Measurements from ENCODE around the gene TENM3.
A peak's percentile ranks its signal among the peaks of the same experiment; 100 is the strongest.

The TENM3 gene

GRCh38 chr4:182625193-182625592 lies 382.0 kb downstream of the TENM3 start:
- H3K4ac ChIP-seq (ENCODE audit: low read length), result no peak overlapping the region
- no peak overlapping the region for H2BK120ac ChIP-seq (ENCODE audit: low read depth, low read length)
- no peak overlapping the region for H3K4me3 ChIP-seq (ENCODE audit: low read length in 2 of 2)
- H2AFZ ChIP-seq (ENCODE audit: low read length), result no peak overlapping the region
- no peak overlapping the region for H2BK15ac ChIP-seq (ENCODE audit: low read length)
- no peak overlapping the region for H3K9ac ChIP-seq (ENCODE audit: low read depth, low read length, poor library complexity)
- no peak overlapping the region for H2BK5ac ChIP-seq (ENCODE audit: low read length)
- H3K23ac ChIP-seq (ENCODE audit: low read depth, low read length, poor library complexity), result no peak overlapping the region
- no peak overlapping the region for H3K14ac ChIP-seq (ENCODE audit: low read length)
- no CpG with 5 or more reads among the region's 16 CpGs for WGBS, 2 donors (ENCODE audit: extremely low coverage in 2 of 2, insufficient read length in 2 of 2, insufficient replicate concordance in 1 of 2)
- no peaks in the 10 kb centered on the region for H3K27me3 ChIP-seq (ENCODE audit: control insufficient read depth in 3 of 3, insufficient read depth in 3 of 3, low read depth in 1 of 3, low read length in 3 of 3)
- H4K8ac ChIP-seq (ENCODE audit: low read depth, low read length), result peak overlapping the region; percentile 83
- H3K4me2 ChIP-seq (ENCODE audit: insufficient read depth, low read length, poor library complexity, severe bottlenecking), result no peak overlapping the region
- H3K79me1 ChIP-seq (ENCODE audit: low read depth, low read length), result peaks cover 3% of the 10 kb centered on the region
- H2BK12ac ChIP-seq (ENCODE audit: low read length), result no peak overlapping the region
- H3K27ac ChIP-seq (replicated peaks; ENCODE audit: low read length), result no peak overlapping the region
- no peak overlapping the region for H3K18ac ChIP-seq (ENCODE audit: low read length)
- no peak overlapping the region for H4K91ac ChIP-seq (ENCODE audit: low read depth, low read length, poor library complexity)
- H3K9me3 ChIP-seq (replicated peaks in 1 of 2; ENCODE audit: control insufficient read depth in 2 of 2, insufficient read depth in 1 of 2, low read depth in 1 of 2, low read length in 2 of 2), result no peaks in the 10 kb centered on the region
- peaks cover 8 to 29% of the 10 kb centered on the region in 2 donors for H3K36me3 ChIP-seq (replicated peaks in 1 of 2; ENCODE audit: control insufficient read depth in 2 of 2, insufficient read depth in 2 of 2, low read length in 2 of 2)
- no peak overlapping the region for H2AK5ac ChIP-seq (ENCODE audit: low read depth, low read length)
- no peak for DNase-seq (ENCODE audit: low spot score)
- H3K4me1 ChIP-seq (ENCODE audit: control insufficient read depth in 2 of 2, insufficient read depth in 1 of 2, low read depth in 1 of 2, low read length in 2 of 2), result peaks cover 0 to 4% of the 10 kb centered on the region in 2 donors

GRCh38 chr4:182627996-182628395 lies 384.8 kb downstream of the TENM3 start:
- H3K4me3 ChIP-seq (ENCODE audit: low read length in 2 of 2), result no peak overlapping the region
- H3K18ac ChIP-seq (ENCODE audit: low read length), result no peak overlapping the region
- no peak overlapping the region for H2BK15ac ChIP-seq (ENCODE audit: low read length)
- H3K27ac ChIP-seq (replicated peaks; ENCODE audit: low read length), result no peak overlapping the region
- H3K23ac ChIP-seq (ENCODE audit: low read depth, low read length, poor library complexity), result no peak overlapping the region
- H2AFZ ChIP-seq (ENCODE audit: low read length), result no peak overlapping the region
- peaks cover 3% of the 10 kb centered on the region for H3K79me1 ChIP-seq (ENCODE audit: low read depth, low read length)
- H3K4me2 ChIP-seq (ENCODE audit: insufficient read depth, low read length, poor library complexity, severe bottlenecking), result no peak overlapping the region
- WGBS, 2 donors (ENCODE audit: extremely low coverage in 2 of 2, insufficient read length in 2 of 2, insufficient replicate concordance in 1 of 2), result no CpG with 5 or more reads among the region's 6 CpGs
- H4K8ac ChIP-seq (ENCODE audit: low read depth, low read length), result no peak overlapping the region
- H3K9ac ChIP-seq (ENCODE audit: low read depth, low read length, poor library complexity), result no peak overlapping the region
- no peaks in the 10 kb centered on the region for H3K27me3 ChIP-seq (ENCODE audit: control insufficient read depth in 3 of 3, insufficient read depth in 3 of 3, low read depth in 1 of 3, low read length in 3 of 3)
- no peak overlapping the region for H2BK12ac ChIP-seq (ENCODE audit: low read length)
- no peak overlapping the region for H3K14ac ChIP-seq (ENCODE audit: low read length)
- peaks cover 0 to 4% of the 10 kb centered on the region in 2 donors for H3K4me1 ChIP-seq (ENCODE audit: control insufficient read depth in 2 of 2, insufficient read depth in 1 of 2, low read depth in 1 of 2, low read length in 2 of 2)
- H2BK5ac ChIP-seq (ENCODE audit: low read length), result no peak overlapping the region
- peaks cover 11 to 48% of the 10 kb centered on the region in 2 donors for H3K36me3 ChIP-seq (replicated peaks in 1 of 2; ENCODE audit: control insufficient read depth in 2 of 2, insufficient read depth in 2 of 2, low read length in 2 of 2)
- no peak overlapping the region for H2AK5ac ChIP-seq (ENCODE audit: low read depth, low read length)
- H2BK120ac ChIP-seq (ENCODE audit: low read depth, low read length), result no peak overlapping the region
- H4K91ac ChIP-seq (ENCODE audit: low read depth, low read length, poor library complexity), result no peak overlapping the region
- no peaks in the 10 kb centered on the region for H3K9me3 ChIP-seq (replicated peaks in 1 of 2; ENCODE audit: control insufficient read depth in 2 of 2, insufficient read depth in 1 of 2, low read depth in 1 of 2, low read length in 2 of 2)
- no peak for DNase-seq (ENCODE audit: low spot score)
- H3K4ac ChIP-seq (ENCODE audit: low read length), result no peak overlapping the region

GRCh38 chr4:182628544-182628943 lies 385.3 kb downstream of the TENM3 start:
- WGBS, 2 donors (ENCODE audit: extremely low coverage in 2 of 2, insufficient read length in 2 of 2, insufficient replicate concordance in 1 of 2), result no CpG with 5 or more reads among the region's 6 CpGs

GRCh38 chr4:182629096-182629495 lies 385.9 kb downstream of the TENM3 start:
- H3K4me2 ChIP-seq (ENCODE audit: insufficient read depth, low read length, poor library complexity, severe bottlenecking), result no peak overlapping the region
- peaks cover 14 to 53% of the 10 kb centered on the region in 2 donors for H3K36me3 ChIP-seq (replicated peaks in 1 of 2; ENCODE audit: control insufficient read depth in 2 of 2, insufficient read depth in 2 of 2, low read length in 2 of 2)
- peaks cover 3% of the 10 kb centered on the region for H3K79me1 ChIP-seq (ENCODE audit: low read depth, low read length)

More at GRCh38 chr4:182628544-182628943, 385.3 kb downstream of the TENM3 start:
- Histone ChIP-seq H3K9me3 (replicated peaks in 1 of 2; ENCODE audit: control insufficient read depth in 2 of 2, insufficient read depth in 1 of 2, low read depth in 1 of 2, low read length in 2 of 2) (no peaks in the 10 kb centered on the region), H2AFZ (ENCODE audit: low read length) (no peak overlapping the region), H3K23ac (ENCODE audit: low read depth, low read length, poor library complexity) (no peak overlapping the region), H3K27me3 (ENCODE audit: control insufficient read depth in 3 of 3, insufficient read depth in 3 of 3, low read depth in 1 of 3, low read length in 3 of 3) (no peaks in the 10 kb centered on the region), H2BK5ac (ENCODE audit: low read length) (no peak overlapping the region), H2BK12ac (ENCODE audit: low read length) (no peak overlapping the region), H3K9ac (ENCODE audit: low read depth, low read length, poor library complexity) (no peak overlapping the region), H3K4me2 (ENCODE audit: insufficient read depth, low read length, poor library complexity, severe bottlenecking) (no peak overlapping the region), H3K18ac (ENCODE audit: low read length) (no peak overlapping the region), H2AK5ac (ENCODE audit: low read depth, low read length) (no peak overlapping the region), H2BK15ac (ENCODE audit: low read length) (no peak overlapping the region), H3K36me3 (replicated peaks in 1 of 2; ENCODE audit: control insufficient read depth in 2 of 2, insufficient read depth in 2 of 2, low read length in 2 of 2) (peaks cover 14 to 52% of the 10 kb centered on the region in 2 donors), H3K4me3 (ENCODE audit: low read length in 2 of 2) (no peak overlapping the region), H4K8ac (ENCODE audit: low read depth, low read length) (no peak overlapping the region), H3K79me1 (ENCODE audit: low read depth, low read length) (peaks cover 3% of the 10 kb centered on the region), H4K91ac (ENCODE audit: low read depth, low read length, poor library complexity) (no peak overlapping the region), H3K4ac (ENCODE audit: low read length) (no peak overlapping the region), H3K27ac (replicated peaks; ENCODE audit: low read length) (no peak overlapping the region), H2BK120ac (ENCODE audit: low read depth, low read length) (no peak overlapping the region), H3K14ac (ENCODE audit: low read length) (no peak overlapping the region), H3K4me1 (ENCODE audit: control insufficient read depth in 2 of 2, insufficient read depth in 1 of 2, low read depth in 1 of 2, low read length in 2 of 2) (peaks cover 0 to 4% of the 10 kb centered on the region in 2 donors)
- DNase-seq (ENCODE audit: low spot score), result no peak

More at GRCh38 chr4:182629096-182629495, 385.9 kb downstream of the TENM3 start:
- Histone ChIP-seq H3K27me3 (ENCODE audit: control insufficient read depth in 3 of 3, insufficient read depth in 3 of 3, low read depth in 1 of 3, low read length in 3 of 3) (no peaks in the 10 kb centered on the region), H2BK120ac (ENCODE audit: low read depth, low read length) (no peak overlapping the region), H3K14ac (ENCODE audit: low read length) (no peak overlapping the region), H4K8ac (ENCODE audit: low read depth, low read length) (no peak overlapping the region), H3K9ac (ENCODE audit: low read depth, low read length, poor library complexity) (no peak overlapping the region), H2BK12ac (ENCODE audit: low read length) (no peak overlapping the region), H3K27ac (replicated peaks; ENCODE audit: low read length) (no peak overlapping the region), H3K9me3 (replicated peaks in 1 of 2; ENCODE audit: control insufficient read depth in 2 of 2, insufficient read depth in 1 of 2, low read depth in 1 of 2, low read length in 2 of 2) (no peaks in the 10 kb centered on the region), H2BK5ac (ENCODE audit: low read length) (no peak overlapping the region), H2BK15ac (ENCODE audit: low read length) (no peak overlapping the region), H4K91ac (ENCODE audit: low read depth, low read length, poor library complexity) (no peak overlapping the region), H2AK5ac (ENCODE audit: low read depth, low read length) (no peak overlapping the region), H3K4me1 (ENCODE audit: control insufficient read depth in 2 of 2, insufficient read depth in 1 of 2, low read depth in 1 of 2, low read length in 2 of 2) (peaks cover 0 to 4% of the 10 kb centered on the region in 2 donors), H3K18ac (ENCODE audit: low read length) (no peak overlapping the region), H3K23ac (ENCODE audit: low read depth, low read length, poor library complexity) (no peak overlapping the region), H3K4me3 (ENCODE audit: low read length in 2 of 2) (no peak overlapping the region), H2AFZ (ENCODE audit: low read length) (no peak overlapping the region), H3K4ac (ENCODE audit: low read length) (no peak overlapping the region)
- no peak for DNase-seq (ENCODE audit: low spot score)
- WGBS, 2 donors (ENCODE audit: extremely low coverage in 2 of 2, insufficient read length in 2 of 2, insufficient replicate concordance in 1 of 2), result no CpG with 5 or more reads among the region's 3 CpGs

Data from neuronal stem cell (in vitro differentiated cells).